DMS114 treated with DMSO at 0.1 percent for 48 hours (cell line): ENCODE measurements around the gene TTC33.
"Not testable (repeated sequence)": the region's sequence is repeated elsewhere in the genome, so short reads cannot be mapped to it uniquely, and the experiment has no call there.

Source experiments
- DNase-seq: peaks from one replicate; lab custom pipeline; 2025; ENCODE audit not compliant: unreplicated experiment; lab: John Stamatoyannopoulos, UW

Gene TTC33

GRCh38 chr5:40720069-40720468, 35.7 kb downstream of the TTC33 start:
- DNase-seq, result no peak

GRCh38 chr5:40717281-40717680, 38.5 kb downstream of the TTC33 start:
- no peak for DNase-seq

DNA sequence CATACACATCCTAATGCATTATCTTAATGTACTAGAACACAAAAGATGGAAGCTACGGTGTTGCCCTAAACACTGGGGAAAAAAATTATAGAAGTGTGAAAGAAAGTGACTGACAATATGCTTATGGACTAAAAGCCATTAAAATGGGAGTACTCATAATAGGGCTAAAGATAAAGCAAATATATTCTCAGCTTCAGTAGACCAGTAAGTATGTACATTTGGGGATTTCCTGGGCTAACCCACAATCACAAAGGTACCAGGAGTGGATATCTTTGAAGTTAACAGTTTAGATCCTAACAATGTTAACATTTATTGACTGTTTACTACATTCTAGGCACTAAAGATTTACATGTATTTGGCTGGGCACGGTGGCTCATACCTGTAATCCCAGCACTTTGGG, 39.2 kb downstream of the TTC33 start:
- no peak for DNase-seq

DNA sequence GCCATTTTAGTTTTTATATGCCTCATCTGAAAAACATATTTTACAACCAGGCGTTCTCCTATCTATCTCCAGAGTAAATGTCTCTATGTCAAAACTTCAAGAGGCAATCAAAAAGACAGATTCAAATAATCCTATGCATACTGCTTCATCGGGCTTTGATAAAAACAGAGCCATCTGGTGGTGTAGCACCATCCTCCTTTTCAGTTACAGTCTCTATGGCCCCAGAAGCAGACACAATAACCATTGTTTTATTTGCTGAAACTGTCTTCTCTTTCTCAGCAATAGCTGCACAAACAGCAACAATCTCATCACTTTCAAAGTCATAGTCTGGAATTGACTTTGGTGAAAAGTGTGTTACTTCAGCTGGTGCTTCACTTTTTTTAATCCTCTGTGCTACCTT, 39.8 kb downstream of the TTC33 start:
- no peak for DNase-seq

DNA sequence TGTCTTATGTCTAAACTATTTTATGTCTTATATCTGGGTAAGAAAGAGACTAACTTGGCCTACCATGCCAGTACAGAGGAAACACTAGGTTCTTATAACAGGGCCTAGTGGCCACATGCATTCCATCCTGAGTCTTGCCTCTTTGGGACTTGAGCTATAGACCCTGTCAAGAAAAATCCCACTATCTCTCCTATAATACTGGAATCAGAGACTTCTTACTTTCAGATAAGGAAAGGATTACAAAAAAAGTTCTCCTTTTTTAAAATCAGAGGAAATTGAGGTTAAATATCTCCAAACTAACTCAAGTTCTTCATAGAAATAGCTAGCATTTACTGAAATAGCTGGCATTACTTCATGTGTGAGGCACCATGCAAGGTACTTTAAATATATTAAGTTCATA, 41.8 kb downstream of the TTC33 start:
- DNase-seq, result no peak

GRCh38 chr5:40710575-40710974, 45.2 kb downstream of the TTC33 start:
- DNase-seq, result not testable (repeated sequence)

- not testable (repeated sequence) for DNase-seq
Measured at GRCh38 chr5:40705484-40705883, 50.3 kb downstream of the TTC33 start.

DNA sequence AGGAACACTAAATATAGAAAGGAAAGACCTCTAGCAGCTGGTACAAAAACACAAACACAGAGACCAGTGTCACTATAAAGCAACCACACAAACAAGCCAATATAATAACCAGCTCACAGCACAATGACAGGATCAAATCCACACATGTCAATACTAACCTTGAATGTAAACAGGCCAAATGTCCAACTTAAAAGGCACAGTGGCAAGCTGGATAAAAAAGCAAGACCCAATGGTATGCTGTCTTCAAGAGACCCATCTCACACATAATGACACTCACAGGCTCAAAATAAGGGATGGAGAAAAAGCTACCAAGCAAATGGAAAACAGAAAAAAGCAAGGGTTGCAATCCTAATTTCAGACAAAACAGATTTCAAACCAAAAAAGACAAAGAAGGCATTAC, 53.7 kb downstream of the TTC33 start:
- not testable (repeated sequence) for DNase-seq

DNA sequence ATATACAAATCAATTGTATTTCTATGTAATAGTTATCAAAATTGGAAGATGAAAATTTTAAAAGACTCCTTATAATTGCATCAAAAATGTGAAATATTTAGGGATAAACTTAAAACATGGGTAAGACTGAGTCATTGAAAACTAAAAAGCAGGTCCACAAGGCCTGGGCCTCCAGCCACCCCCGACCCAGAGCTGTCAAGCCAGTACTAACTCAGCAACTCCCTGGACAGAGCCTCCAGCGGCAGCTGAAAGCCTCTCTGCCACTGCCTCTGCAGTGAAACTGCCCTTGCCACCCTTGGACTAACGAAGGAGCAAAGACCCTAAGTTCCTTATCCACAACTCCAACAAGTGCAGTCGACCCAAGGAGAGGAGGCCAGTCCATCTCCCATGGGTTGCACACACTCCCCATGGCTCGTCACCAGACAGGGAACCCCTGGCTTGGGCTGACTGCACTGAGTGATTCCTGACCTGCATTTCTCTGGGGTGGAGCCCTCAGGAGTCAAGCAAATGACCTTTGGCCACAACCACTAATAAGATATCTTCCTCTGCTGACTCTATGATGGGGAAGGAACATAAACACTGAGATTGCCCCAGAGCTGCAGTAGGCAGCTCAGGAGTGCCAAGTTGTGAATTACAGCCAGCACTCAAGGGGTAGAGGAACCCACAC, 55.5 kb downstream of the TTC33 start:
- DNase-seq, result no peak

DNA sequence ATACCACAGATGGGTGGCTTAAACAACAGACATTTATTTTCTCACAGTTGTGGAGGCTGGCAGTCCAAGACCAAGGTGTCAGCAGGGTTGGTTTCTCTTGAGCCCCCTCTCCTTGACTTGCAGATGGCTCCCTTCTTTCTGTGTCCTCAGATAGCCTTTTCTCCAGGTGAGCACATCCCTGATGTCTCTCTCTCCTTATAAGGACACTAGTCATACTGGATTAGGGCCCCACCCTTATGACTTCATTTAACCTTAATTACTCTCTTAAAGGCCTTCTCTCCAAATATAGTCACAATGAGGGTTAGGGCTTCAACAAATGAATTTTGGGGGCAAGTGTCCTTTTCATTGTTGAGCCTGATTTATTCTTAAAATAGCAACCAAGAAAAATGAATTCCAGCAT, 61.3 kb downstream of the TTC33 start:
- DNase-seq, result no peak

GRCh38 chr5:40691894-40692293, 63.9 kb downstream of the TTC33 start:
- no peak for DNase-seq

DNA sequence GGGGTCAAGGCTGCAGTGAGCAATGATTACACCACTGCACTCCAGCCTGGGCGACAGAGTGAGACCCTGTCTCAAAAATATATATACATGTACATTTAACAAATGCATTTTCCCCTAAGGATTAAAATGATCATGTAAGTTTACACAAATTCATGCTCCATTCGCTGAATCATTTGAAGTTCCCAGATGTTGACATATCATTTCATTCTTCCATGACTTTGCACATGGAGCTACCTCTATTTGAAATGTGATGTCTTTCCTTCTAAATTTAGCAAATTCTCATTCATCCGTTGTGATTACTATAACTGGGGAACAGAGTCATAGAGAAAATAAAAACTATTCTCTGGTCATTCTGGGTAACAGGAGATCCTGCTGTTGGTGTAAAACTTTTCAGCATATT, 65.5 kb downstream of the TTC33 start:
- no peak for DNase-seq

GRCh38 chr5:40689438-40689837, 66.3 kb downstream of the TTC33 start:
- DNase-seq, result no peak

- no peak for DNase-seq
Measured at GRCh38 chr5:40688996-40689395, 66.8 kb downstream of the TTC33 start.

DNA sequence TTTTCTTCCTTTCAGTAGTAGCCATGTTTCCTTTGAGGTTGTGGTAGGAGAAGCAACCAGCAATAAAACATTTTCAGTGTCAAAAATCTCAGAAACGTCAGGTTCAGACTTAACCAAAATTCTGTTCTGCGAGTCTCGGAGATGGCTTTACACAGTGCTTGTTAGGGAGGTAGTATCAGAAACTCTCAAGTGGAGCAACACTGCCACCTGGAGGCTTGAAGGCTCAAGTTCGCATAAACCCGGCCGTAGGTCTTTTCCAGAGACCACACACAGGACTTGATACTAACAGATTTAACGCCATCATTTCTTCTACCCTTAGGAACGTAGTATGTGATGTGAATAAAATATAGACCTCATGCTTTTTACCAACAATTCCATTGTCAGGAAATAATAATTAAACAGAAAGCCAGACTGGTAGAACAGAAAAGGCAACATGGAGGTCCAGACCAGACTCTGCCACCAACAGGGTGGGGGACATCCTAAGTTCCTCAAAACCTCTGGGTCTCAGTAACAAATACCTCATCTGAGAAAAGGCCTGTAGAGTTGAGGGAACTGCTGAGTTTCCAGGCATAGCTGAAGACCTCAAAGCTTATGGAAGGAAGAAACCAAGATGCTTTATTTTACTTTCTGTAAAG, 67.5 kb downstream of the TTC33 start:
- peak; percentile 71 for DNase-seq

DNA sequence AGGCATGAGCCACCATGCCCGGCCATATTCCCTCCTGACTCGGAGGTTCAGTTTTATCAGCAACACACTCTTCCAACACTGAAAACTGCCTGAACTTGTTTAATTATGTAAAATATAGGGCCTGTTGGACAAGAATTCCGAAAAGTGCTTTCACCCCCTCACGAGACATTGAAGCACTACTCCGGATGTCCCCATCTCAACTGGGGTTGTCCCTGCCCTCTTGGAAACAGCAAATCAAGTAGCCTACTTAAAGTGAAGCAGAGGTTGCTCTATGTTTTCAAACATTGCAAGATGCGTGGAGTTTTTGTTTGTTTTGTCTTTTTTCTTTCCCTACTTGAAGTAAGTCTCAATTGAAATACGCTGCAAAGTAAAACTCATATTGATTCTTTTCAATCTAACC, 68.4 kb downstream of the TTC33 start:
- no peak for DNase-seq

- no peak for DNase-seq
Measured at GRCh38 chr5:40685976-40686486, 69.7 kb downstream of the TTC33 start.

- DNase-seq, result no peak
Measured at GRCh38 chr5:40685193-40685592, 70.6 kb downstream of the TTC33 start.

- no peak for DNase-seq
Measured at GRCh38 chr5:40683305-40683704, 72.5 kb downstream of the TTC33 start.

GRCh38 chr5:40682154-40683017, 73.4 kb downstream of the TTC33 start:
- DNase-seq, result no peak

DNA sequence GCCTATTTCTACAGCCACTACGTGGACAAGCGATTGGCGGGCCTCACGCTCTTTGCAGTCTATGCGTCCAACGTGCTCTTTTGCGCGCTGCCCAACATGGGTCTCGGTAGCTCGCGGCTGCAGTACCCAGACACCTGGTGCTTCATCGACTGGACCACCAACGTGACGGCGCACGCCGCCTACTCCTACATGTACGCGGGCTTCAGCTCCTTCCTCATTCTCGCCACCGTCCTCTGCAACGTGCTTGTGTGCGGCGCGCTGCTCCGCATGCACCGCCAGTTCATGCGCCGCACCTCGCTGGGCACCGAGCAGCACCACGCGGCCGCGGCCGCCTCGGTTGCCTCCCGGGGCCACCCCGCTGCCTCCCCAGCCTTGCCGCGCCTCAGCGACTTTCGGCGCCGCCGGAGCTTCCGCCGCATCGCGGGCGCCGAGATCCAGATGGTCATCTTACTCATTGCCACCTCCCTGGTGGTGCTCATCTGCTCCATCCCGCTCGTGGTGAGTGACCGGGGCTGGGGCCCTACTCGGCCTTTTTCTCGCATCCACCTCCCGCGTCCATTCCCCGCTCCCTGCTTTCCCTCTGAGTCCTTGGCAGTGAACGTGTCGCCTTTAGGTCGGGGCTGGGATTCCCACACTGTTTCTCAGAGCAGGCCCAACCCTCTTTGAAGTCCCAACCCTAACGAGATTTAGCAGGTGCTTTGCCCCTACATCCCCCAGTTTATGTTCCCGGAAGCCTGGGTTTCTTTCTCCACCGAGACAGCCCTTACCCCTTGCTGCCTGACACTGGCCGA, 74.2 kb downstream of the TTC33 start:
- DNase-seq, result no peak
